Kidney epithelial cell (primary cell): ENCODE results near the gene KCNH3. TPM values are rescaled to one million over a fixed set of nuclear protein-coding genes. Genes with fewer than 3 reads are reported as not detected.

ENCODE experiments used
- DNase-seq: peaks from one replicate; pipeline ENCODE4 v3.0.0-alpha.2; 2010; ENCODE audit warnings: low read depth
- H3K27me3 ChIP-seq: 2 replicates; pipeline ENCODE4 v1.6.0; 2011; ENCODE audit warnings: low read length; ENCODE audit not compliant: control insufficient read depth, insufficient read depth
- H3K36me3 ChIP-seq: 2 replicates; pipeline ENCODE4 v1.5.1; 2011; ENCODE audit warnings: low read length; ENCODE audit not compliant: control insufficient read depth, insufficient read depth
- H3K4me3 ChIP-seq: 2 replicates; pipeline ENCODE4 v1.5.1; 2011; ENCODE audit warnings: low read depth, mild to moderate bottlenecking, control low read depth, low read length
- CTCF ChIP-seq: IDR thresholded peaks from 2 replicates; pipeline ENCODE4 v1.5.1; 2011; ENCODE audit warnings: mild to moderate bottlenecking, moderate library complexity, low read length, control low read depth, inconsistent platforms; ENCODE audit not compliant: insufficient read depth, poor library complexity, severe bottlenecking
- total RNA-seq: library from RNA; depleted of rRNA; stranded (reverse); fragments of >200 nt; gene quantifications from 2 replicates; pipeline ENCODE4 v1.2.3, GENCODE V29; 2015

KCNH3 gene
- total RNA-seq, 1 donor from 2014 or later: 0.21 TPM

- DNase-seq: no peak
- no peaks in the 10 kb centered on the region for H3K27me3 ChIP-seq
- TF ChIP-seq CTCF: no peak
- no peaks in the 10 kb centered on the region for H3K36me3 ChIP-seq
- peak overlapping the region; percentile 89 for H3K4me3 ChIP-seq
Observed at GRCh38 chr12:49568442-49569162, 29.8 kb downstream of the KCNH3 start.

- no peaks in the 10 kb centered on the region for H3K36me3 ChIP-seq
- no peak for TF ChIP-seq CTCF
- no peaks in the 10 kb centered on the region for H3K27me3 ChIP-seq
- H3K4me3 ChIP-seq: no peak overlapping the region
- DNase-seq: no peak
Observed at GRCh38 chr12:49577589-49578315, 38.9 kb downstream of the KCNH3 start.

- no peak for TF ChIP-seq CTCF
- Histone ChIP-seq H3K27me3 (no peaks in the 10 kb centered on the region), H3K36me3 (no peaks in the 10 kb centered on the region), H3K4me3 (no peak overlapping the region)
- no peak for DNase-seq
Observed at GRCh38 chr12:49578471-49579112, 39.8 kb downstream of the KCNH3 start.

- Histone ChIP-seq H3K4me3 (no peak overlapping the region), H3K27me3 (no peaks in the 10 kb centered on the region), H3K36me3 (no peaks in the 10 kb centered on the region)
- TF ChIP-seq CTCF: peak; percentile 94
- DNase-seq: peak; percentile 54
Observed at GRCh38 chr12:49580572-49581535, 42.0 kb downstream of the KCNH3 start.

GRCh38 chr12:49582201-49582600 lies 43.4 kb downstream of the KCNH3 start:
- Histone ChIP-seq H3K4me3 (no peak overlapping the region), H3K36me3 (no peaks in the 10 kb centered on the region), H3K27me3 (no peaks in the 10 kb centered on the region)
- no peak for TF ChIP-seq CTCF
- DNase-seq: no peak
